GM21447 (cell line): ENCODE results near the gene CTNNA1.
"Not testable (repeated sequence)": the region's sequence is repeated elsewhere in the genome, so short reads cannot be mapped to it uniquely, and the experiment has no call there.

Source experiments
- ATAC-seq: cut with Tn5 transposase; IDR thresholded peaks from one replicate; pipeline ENCODE4 v1.9.1; 2021; ENCODE audit not compliant: unreplicated experiment

CTNNA1 gene

GRCh38 chr5:138755084-138755748 lies 2.0 kb downstream of the CTNNA1 start:
- no peak for ATAC-seq

- ATAC-seq, result no peak
These were observed 4.0 kb downstream of the CTNNA1 start for GRCh38 chr5:138757061-138757776.

DNA sequence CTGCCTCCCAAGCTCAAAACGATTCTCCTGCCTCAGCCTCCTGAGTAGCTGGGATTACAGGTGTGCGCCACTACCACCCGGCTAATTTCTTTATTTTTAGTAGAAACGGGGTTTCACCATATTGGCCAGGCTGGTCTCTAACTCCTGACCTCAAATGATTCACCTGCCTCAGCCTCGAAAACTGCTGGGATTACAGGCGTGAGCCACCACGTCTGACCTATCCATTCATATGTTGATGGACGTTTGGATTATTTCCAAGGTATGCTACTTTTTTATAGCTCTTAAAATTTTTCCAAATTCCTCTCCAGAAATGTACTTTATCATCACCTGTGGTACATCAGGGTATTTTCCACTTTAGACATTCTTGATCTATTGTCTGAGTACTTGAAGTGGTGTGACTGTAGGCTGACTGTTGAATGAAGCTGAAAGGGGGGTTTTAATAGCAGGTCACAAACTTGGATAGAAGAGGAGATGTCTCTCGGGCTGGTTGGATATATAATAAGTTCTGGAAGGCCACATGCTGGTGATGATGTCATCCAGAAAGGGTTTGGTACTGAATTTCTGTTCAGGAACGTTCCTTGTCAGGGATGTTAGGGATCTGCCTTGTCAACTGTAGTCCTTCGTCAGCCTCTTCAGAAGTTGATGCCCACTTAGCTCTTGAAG lies 7.4 kb downstream of the CTNNA1 start:
- ATAC-seq, result no peak

DNA sequence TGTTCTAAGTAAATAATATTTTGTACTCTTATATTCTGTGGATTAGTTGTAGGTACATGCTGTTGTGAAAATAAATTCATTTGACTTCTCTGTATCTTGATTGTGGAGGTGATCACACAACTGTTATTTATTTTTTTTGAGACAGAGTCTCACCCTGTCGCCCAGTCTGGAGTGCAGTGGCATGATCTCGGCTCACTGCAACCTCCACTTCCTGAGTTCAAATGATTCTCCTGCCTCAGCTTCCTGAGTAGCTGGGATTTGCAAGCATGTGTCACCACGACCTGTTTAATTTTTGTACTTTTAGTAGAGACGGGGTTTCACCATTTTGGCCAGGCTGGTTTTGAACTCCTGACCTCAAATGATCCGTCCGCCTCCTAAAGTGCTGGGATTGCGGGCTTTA lies 7.9 kb downstream of the CTNNA1 start:
- not testable (repeated sequence) for ATAC-seq

- not testable (repeated sequence) for ATAC-seq
These were observed 8.4 kb downstream of the CTNNA1 start for GRCh38 chr5:138761670-138762069.

- no peak for ATAC-seq
These were observed 8.9 kb downstream of the CTNNA1 start for GRCh38 chr5:138762110-138762509.

GRCh38 chr5:138763037-138763778 lies 10.0 kb downstream of the CTNNA1 start:
- ATAC-seq, result no peak

- no peak for ATAC-seq
These were observed 17.1 kb downstream of the CTNNA1 start for GRCh38 chr5:138770291-138770690.

DNA sequence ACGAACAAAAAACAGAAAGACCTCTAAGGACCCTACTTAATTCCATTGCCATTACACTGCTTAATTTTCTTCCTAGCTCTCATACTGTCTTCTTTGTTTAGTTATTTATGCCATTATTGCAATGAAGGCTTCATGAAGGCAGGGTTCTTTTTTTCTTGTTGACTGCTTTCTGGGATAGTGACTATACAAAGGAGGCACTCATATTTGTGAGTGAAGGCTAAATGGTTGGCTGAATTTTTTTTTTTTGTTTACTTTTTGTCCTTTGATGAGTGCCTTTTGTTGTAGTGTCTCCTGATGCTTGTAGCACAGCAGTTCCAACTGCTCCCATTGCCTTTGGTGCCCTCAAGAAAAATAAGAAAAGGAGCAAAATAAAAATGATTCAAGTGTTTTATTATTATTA lies 17.8 kb downstream of the CTNNA1 start:
- ATAC-seq, result no peak

- ATAC-seq, result no peak
These were observed 19.9 kb downstream of the CTNNA1 start for GRCh38 chr5:138772986-138773594.

GRCh38 chr5:138773624-138774023 lies 20.4 kb downstream of the CTNNA1 start:
- ATAC-seq, result not testable (repeated sequence)

DNA sequence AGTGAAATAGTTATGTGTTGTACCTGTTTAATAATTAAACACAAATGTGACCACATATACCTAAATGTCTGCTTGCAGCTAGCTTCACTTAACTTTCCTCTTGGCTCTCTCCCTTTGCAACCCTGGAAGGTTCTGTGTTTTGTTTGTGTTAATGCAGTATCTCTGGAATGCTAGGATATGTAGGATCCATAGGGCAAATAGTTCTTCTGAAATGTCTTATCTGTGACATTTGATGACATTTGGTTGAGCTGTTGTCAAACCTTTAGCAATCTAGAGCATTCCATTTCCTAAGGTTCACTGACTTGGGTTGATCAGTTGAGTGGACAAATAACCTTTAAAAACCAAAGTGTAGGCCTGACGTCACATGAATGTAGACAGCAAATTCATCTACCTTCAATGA lies 21.8 kb downstream of the CTNNA1 start:
- ATAC-seq, result no peak

DNA sequence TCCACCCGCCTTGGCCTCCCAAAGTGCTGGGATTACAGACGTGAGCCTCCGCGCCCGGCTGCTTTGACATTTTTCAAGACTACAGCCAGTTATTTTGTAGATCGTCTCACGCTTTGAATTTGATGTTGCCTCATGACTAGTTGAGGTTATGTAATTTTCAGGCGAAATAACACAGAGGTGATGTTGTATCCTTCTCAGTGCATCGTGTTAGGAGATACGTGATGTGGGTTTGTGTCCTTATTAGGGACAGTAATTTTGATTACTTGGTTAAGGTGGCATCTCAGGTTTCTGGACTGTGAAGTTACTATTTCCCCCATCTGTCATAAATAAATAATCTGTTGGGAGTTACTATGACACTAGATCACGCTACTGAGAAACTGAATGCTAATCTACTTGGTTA lies 25.0 kb downstream of the CTNNA1 start:
- ATAC-seq, result no peak

GRCh38 chr5:138783976-138784375 lies 30.8 kb downstream of the CTNNA1 start:
- ATAC-seq, result no peak

DNA sequence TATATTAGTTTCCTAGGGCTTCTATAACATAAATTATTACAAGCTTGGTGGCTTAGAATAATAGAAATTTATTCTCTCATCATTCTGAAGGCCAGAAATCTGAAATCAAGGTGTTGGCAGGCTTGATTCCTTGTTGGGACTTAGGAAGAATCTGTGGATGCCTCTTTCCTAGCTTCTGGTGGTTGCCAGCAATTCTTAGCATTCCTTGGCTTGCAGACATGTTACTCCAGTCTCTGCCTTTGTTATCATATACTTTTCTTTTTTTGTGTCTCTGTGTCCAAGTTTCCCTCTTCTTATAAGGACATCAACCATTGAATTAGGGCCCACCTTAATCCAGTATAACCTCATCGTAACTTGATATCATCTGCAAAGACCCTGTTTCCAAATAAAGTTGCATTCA lies 31.4 kb downstream of the CTNNA1 start:
- no peak for ATAC-seq

DNA sequence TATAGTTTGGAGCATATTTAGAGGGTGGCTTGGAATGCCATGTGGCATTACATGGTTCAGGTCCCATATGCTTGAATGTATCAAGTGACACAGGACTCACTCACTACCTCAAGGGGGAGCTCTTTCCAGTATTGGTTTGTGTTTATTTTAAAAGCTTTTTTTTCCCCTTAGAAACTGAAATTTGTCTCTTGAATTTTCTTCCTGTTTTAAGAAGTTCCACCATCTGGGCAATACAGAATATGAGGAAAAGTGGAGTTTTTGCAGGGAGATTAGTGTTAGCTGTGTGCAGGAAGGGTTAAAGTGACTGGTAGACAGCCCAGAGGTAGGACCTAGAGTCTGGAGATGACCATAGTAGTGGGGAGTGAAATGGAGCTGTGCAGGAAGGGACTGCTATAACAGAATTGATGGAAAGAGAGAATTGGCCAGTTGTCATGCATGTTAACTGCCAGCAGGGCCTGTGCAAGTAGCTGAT lies 36.6 kb downstream of the CTNNA1 start:
- no peak for ATAC-seq

GRCh38 chr5:138790684-138791083 lies 37.5 kb downstream of the CTNNA1 start:
- ATAC-seq, result no peak

- ATAC-seq, result no peak
These were observed 39.1 kb downstream of the CTNNA1 start for GRCh38 chr5:138792195-138792790.

DNA sequence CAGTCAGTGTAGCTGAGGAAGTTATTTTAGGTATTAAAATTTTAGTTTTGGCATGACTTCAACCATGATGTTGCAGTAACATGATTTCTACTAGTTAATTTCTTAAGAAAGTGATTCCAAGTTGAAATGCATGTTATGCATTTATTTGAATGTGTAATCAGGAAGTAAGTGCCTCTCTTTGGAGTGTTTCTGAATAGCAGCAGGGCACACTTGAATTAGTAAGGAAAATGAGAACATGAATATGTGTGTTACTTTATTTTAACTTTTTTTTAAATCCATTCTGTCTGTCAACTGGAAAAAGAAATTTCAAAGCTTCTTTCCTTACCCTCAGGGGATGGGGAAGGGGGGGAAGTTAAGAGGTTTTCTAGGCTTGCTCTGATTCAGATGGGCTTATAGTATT lies 40.4 kb downstream of the CTNNA1 start:
- no peak for ATAC-seq

DNA sequence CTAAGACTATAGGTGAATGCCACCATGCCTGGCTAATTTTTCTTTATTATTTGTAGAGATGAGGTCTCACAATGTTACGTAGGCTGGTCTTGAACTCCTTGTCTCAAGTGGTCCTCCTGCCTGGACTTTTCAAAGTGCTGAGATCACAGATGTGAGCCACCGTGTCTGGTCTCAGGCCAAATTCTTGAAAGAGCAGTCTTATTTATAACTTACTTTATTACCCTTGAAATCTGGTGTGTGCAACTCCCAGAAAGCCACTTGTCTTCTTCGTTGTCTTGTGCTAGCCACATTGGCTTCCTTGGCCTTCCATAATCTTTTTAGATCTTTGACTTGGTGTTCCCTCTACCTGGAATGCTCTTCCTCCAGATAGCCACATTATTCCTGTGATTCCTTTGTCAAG lies 50.1 kb downstream of the CTNNA1 start:
- ATAC-seq, result no peak

DNA sequence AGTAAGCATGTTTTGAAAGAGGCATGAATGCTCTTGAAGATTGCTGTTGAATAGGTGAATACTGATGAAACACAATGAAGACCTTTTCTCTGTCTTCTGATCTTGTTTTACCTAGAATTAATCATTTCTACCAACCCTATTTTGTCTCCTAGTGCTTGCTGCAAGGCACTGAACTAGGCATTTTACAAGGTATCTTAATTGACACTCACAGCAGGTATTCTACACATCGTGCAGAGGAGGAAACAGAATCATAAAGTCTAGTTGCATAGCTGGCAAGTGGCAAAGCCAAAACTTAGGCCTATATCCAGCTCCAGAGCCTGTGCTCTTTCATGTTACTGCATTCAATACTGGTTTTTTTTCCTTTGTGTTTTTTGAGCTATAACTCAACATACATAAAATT lies 50.7 kb downstream of the CTNNA1 start:
- ATAC-seq, result no peak
